ENCODE data around the gene MPC2. TPM values are rescaled to one million over a fixed set of nuclear protein-coding genes. Genes with fewer than 3 reads are reported as not detected.

The MPC2 gene
- total RNA-seq, 1 experiment from 2014 or later = 54.4 TPM

GRCh38 chr1:167927046-167927754 lies 9.7 kb downstream of the MPC2 start:
- Histone ChIP-seq H3K27me3 (replicated peaks) (no peaks in the 10 kb centered on the region), H3K36me3 (no peaks in the 10 kb centered on the region), H3K9me3 (replicated peaks) (no peaks in the 10 kb centered on the region), H3K27ac (no peak overlapping the region), H3K4me1 (replicated peaks) (no peaks in the 10 kb centered on the region), H3K4me3 (no peak overlapping the region)
- no peak for DNase-seq (ENCODE audit: low read depth in 1 of 2, low spot score in 2 of 2)

GRCh38 chr1:167926486-167926997 lies 10.3 kb downstream of the MPC2 start:
- Histone ChIP-seq H3K4me3 (no peak overlapping the region), H3K9me3 (replicated peaks) (no peaks in the 10 kb centered on the region), H3K27ac (no peak overlapping the region), H3K4me1 (replicated peaks) (no peaks in the 10 kb centered on the region), H3K27me3 (replicated peaks) (no peaks in the 10 kb centered on the region), H3K36me3 (no peaks in the 10 kb centered on the region)
- DNase-seq (ENCODE audit: low read depth in 1 of 2, low spot score in 2 of 2) = no peak

GRCh38 chr1:167924543-167925231 lies 12.2 kb downstream of the MPC2 start:
- H3K9me3 ChIP-seq (replicated peaks) = no peaks in the 10 kb centered on the region
- H3K36me3 ChIP-seq = no peaks in the 10 kb centered on the region
- H3K4me1 ChIP-seq (replicated peaks) = no peaks in the 10 kb centered on the region
- no peak overlapping the region for H3K4me3 ChIP-seq
- DNase-seq (ENCODE audit: low read depth in 1 of 2, low spot score in 2 of 2) = no peak
- no peaks in the 10 kb centered on the region for H3K27me3 ChIP-seq (replicated peaks)
- no peak overlapping the region for H3K27ac ChIP-seq

GRCh38 chr1:167924102-167924501 lies 12.8 kb downstream of the MPC2 start:
- H3K27me3 ChIP-seq (replicated peaks) = no peaks in the 10 kb centered on the region
- H3K4me3 ChIP-seq = no peak overlapping the region
- 0 out of 2 replicates have a peak, but pooled peaks cover 2% of the 10 kb centered on the region for H3K36me3 ChIP-seq
- no peak for DNase-seq (ENCODE audit: low read depth in 1 of 2, low spot score in 2 of 2)
- H3K9me3 ChIP-seq (replicated peaks) = no peaks in the 10 kb centered on the region
- no peak overlapping the region for H3K27ac ChIP-seq
- H3K4me1 ChIP-seq (replicated peaks) = no peaks in the 10 kb centered on the region

GRCh38 chr1:167923324-167924056 lies 13.4 kb downstream of the MPC2 start:
- Histone ChIP-seq H3K36me3 (0 out of 2 replicates have a peak, but pooled peaks cover 2% of the 10 kb centered on the region), H3K27me3 (replicated peaks) (no peaks in the 10 kb centered on the region), H3K27ac (no peak overlapping the region), H3K4me3 (no peak overlapping the region), H3K4me1 (replicated peaks) (no peaks in the 10 kb centered on the region), H3K9me3 (replicated peaks) (no peaks in the 10 kb centered on the region)
- DNase-seq (ENCODE audit: low read depth in 1 of 2, low spot score in 2 of 2) = no peak

- Histone ChIP-seq H3K27me3 (replicated peaks) (no peaks in the 10 kb centered on the region), H3K27ac (no peak overlapping the region), H3K4me3 (no peak overlapping the region), H3K4me1 (replicated peaks) (no peaks in the 10 kb centered on the region), H3K36me3 (0 out of 2 replicates have a peak, but pooled peaks cover 2% of the 10 kb centered on the region), H3K9me3 (replicated peaks) (no peaks in the 10 kb centered on the region)
- DNase-seq (ENCODE audit: low read depth in 1 of 2, low spot score in 2 of 2) = no peak
These were observed 14.2 kb downstream of the MPC2 start for GRCh38 chr1:167922611-167923074.

- H3K4me3 ChIP-seq = no peak overlapping the region
- no peaks in the 10 kb centered on the region for H3K4me1 ChIP-seq (replicated peaks)
- no peak overlapping the region for H3K27ac ChIP-seq
- H3K36me3 ChIP-seq = 0 out of 2 replicates have a peak, but pooled peaks cover 4% of the 10 kb centered on the region
- no peak for DNase-seq (ENCODE audit: low read depth in 1 of 2, low spot score in 2 of 2)
- no peaks in the 10 kb centered on the region for H3K27me3 ChIP-seq (replicated peaks)
- H3K9me3 ChIP-seq (replicated peaks) = no peaks in the 10 kb centered on the region
These were observed 14.8 kb downstream of the MPC2 start for GRCh38 chr1:167922023-167922422.

- Histone ChIP-seq H3K27ac (no peak overlapping the region), H3K4me3 (no peak overlapping the region), H3K36me3 (0 out of 2 replicates have a peak, but pooled peaks cover 5% of the 10 kb centered on the region), H3K9me3 (replicated peaks) (no peaks in the 10 kb centered on the region), H3K27me3 (replicated peaks) (no peaks in the 10 kb centered on the region), H3K4me1 (replicated peaks) (no peaks in the 10 kb centered on the region)
- no peak for DNase-seq (ENCODE audit: low read depth in 1 of 2, low spot score in 2 of 2)
These were observed 19.9 kb downstream of the MPC2 start for GRCh38 chr1:167916766-167917511.

GRCh38 chr1:167915569-167915968 lies 21.3 kb downstream of the MPC2 start:
- Histone ChIP-seq H3K36me3 (0 out of 2 replicates have a peak, but pooled peaks cover 5% of the 10 kb centered on the region), H3K9me3 (replicated peaks) (no peaks in the 10 kb centered on the region), H3K27ac (no peak overlapping the region), H3K4me1 (replicated peaks) (no peaks in the 10 kb centered on the region), H3K4me3 (no peak overlapping the region), H3K27me3 (replicated peaks) (no peaks in the 10 kb centered on the region)
- no peak for DNase-seq (ENCODE audit: low read depth in 1 of 2, low spot score in 2 of 2)

GRCh38 chr1:167913895-167914496 lies 22.9 kb downstream of the MPC2 start, which contains the start of gene ADCY10:
Gene ADCY10 (minus strand): TSS chr1:167914134. CDS start chr1:167905140, 8,994 bp downstream.
- Histone ChIP-seq H3K27me3 (replicated peaks) (no peaks in the 10 kb centered on the region), H3K27ac (no peak within 1 kb of the TSS), H3K36me3 (0 out of 2 replicates have a peak, but pooled peaks cover 3% of the 10 kb centered on the region), H3K9me3 (replicated peaks) (no peaks in the 10 kb centered on the region; the same call in 1 of the 2 replicates), H3K4me3 (no peak within 1 kb of the TSS), H3K4me1 (replicated peaks) (no peaks in the 10 kb centered on the region)
- DNase-seq (ENCODE audit: low read depth in 1 of 2, low spot score in 2 of 2) = no peak

GRCh38 chr1:167912294-167912693 lies 24.6 kb downstream of the MPC2 start:
- H3K9me3 ChIP-seq (replicated peaks) = no peaks in the 10 kb centered on the region; the same call in 1 of the 2 replicates
- H3K4me3 ChIP-seq = no peak overlapping the region
- H3K27ac ChIP-seq = no peak overlapping the region
- H3K27me3 ChIP-seq (replicated peaks) = no peaks in the 10 kb centered on the region
- H3K36me3 ChIP-seq = 0 out of 2 replicates have a peak, but pooled peaks cover 3% of the 10 kb centered on the region
- H3K4me1 ChIP-seq (replicated peaks) = no peaks in the 10 kb centered on the region
- DNase-seq (ENCODE audit: low read depth in 1 of 2, low spot score in 2 of 2) = no peak

- H3K27ac ChIP-seq = no peak overlapping the region
- H3K36me3 ChIP-seq = no peaks in the 10 kb centered on the region
- H3K27me3 ChIP-seq (replicated peaks) = no peaks in the 10 kb centered on the region
- H3K4me3 ChIP-seq = no peak overlapping the region
- no peaks in the 10 kb centered on the region for H3K4me1 ChIP-seq (replicated peaks)
- H3K9me3 ChIP-seq (replicated peaks) = no peaks in the 10 kb centered on the region; the same call in 1 of the 2 replicates
- no peak for DNase-seq (ENCODE audit: low read depth in 1 of 2, low spot score in 2 of 2)
These were observed 25.5 kb downstream of the MPC2 start for GRCh38 chr1:167911413-167911812.
